HG02763 (cell line): ENCODE data around the gene MCRIP2.
A peak's percentile ranks its signal among the peaks of the same experiment; 100 is the strongest.

Experiments
- ATAC-seq: cut with Tn5 transposase; IDR thresholded peaks from one replicate; pipeline ENCODE4 v1.9.1; 2021; ENCODE audit warnings: mild to moderate bottlenecking, moderate library complexity; ENCODE audit not compliant: unreplicated experiment

MCRIP2 gene

GRCh38 chr16:647173-647902 lies 5.7 kb downstream of the MCRIP2 start:
- no peak for ATAC-seq

GRCh38 chr16:648071-648780 lies 6.6 kb downstream of the MCRIP2 start:
- no peak for ATAC-seq

- peak; percentile 76 for ATAC-seq
Measured at GRCh38 chr16:648781-649589, 7.4 kb downstream of the MCRIP2 start, which contains the start of gene WDR90. TSS of gene WDR90 (plus strand) at chr16:649365. CDS start at chr16:649417, 52 bp downstream.

- peak; percentile 9 for ATAC-seq
Measured at GRCh38 chr16:649631-650030, 8.0 kb downstream of the MCRIP2 start.

- no peak for ATAC-seq
Measured at GRCh38 chr16:651844-652243, 10.2 kb downstream of the MCRIP2 start.

GRCh38 chr16:652454-653305 lies 11.1 kb downstream of the MCRIP2 start:
- no peak for ATAC-seq

- no peak for ATAC-seq
Measured at GRCh38 chr16:654034-654433, 12.4 kb downstream of the MCRIP2 start.

GRCh38 chr16:657487-657886 lies 15.9 kb downstream of the MCRIP2 start:
- no peak for ATAC-seq

GRCh38 chr16:658679-659571 lies 17.3 kb downstream of the MCRIP2 start:
- ATAC-seq = no peak

- ATAC-seq = no peak
Measured at GRCh38 chr16:659618-660017, 18.0 kb downstream of the MCRIP2 start.

- no peak for ATAC-seq
Measured at GRCh38 chr16:660132-660458, 18.5 kb downstream of the MCRIP2 start.

GRCh38 chr16:660459-661183 lies 19.0 kb downstream of the MCRIP2 start:
- ATAC-seq = peak; percentile 39

- no peak for ATAC-seq
Measured at GRCh38 chr16:661184-661821, 19.7 kb downstream of the MCRIP2 start.

- ATAC-seq = no peak
Measured at GRCh38 chr16:662095-662494, 20.5 kb downstream of the MCRIP2 start.

- no peak for ATAC-seq
Measured at GRCh38 chr16:662597-662996, 21.0 kb downstream of the MCRIP2 start.

GRCh38 chr16:666572-666971 lies 24.9 kb downstream of the MCRIP2 start:
- ATAC-seq = no peak

GRCh38 chr16:667113-667779 lies 25.6 kb downstream of the MCRIP2 start:
- ATAC-seq = no peak
